ENCODE measurements around the gene GATA6.

Gene GATA6

GRCh38 chr18:22149710-22150109 lies 19.7 kb upstream of the GATA6 start:
- no peak overlapping the region for H3K9ac ChIP-seq (ENCODE audit: low read depth, low read length)
- H3K79me2 ChIP-seq (ENCODE audit: insufficient read depth, low read length) = no peaks in the 10 kb centered on the region
- H2AFZ ChIP-seq (ENCODE audit: low read depth, low read length) = no peak overlapping the region
- no peak overlapping the region for H3K4me2 ChIP-seq (ENCODE audit: insufficient read depth, low read length)
- H3K36me3 ChIP-seq (ENCODE audit: insufficient read depth, low read length) = no peaks in the 10 kb centered on the region
- no peaks in the 10 kb centered on the region for H3K4me1 ChIP-seq (ENCODE audit: insufficient read depth, low read length)
- H3K27me3 ChIP-seq (ENCODE audit: insufficient read depth, low read length, poor library complexity) = peaks cover 5% of the 10 kb centered on the region
- ATAC-seq (ENCODE audit: insufficient read depth, low read depth) = no peak
- no peaks in the 10 kb centered on the region for H4K20me1 ChIP-seq (ENCODE audit: insufficient read depth, low read length)
- H3K9me3 ChIP-seq (ENCODE audit: insufficient read depth, low read length, severe bottlenecking) = no peaks in the 10 kb centered on the region
- H3K27ac ChIP-seq (ENCODE audit: low read length) = no peak overlapping the region
- no peak for TF ChIP-seq EZH2 (IDR thresholded peaks at IDR 0.05; ENCODE audit: borderline replicate concordance, low read depth, low read length, severe bottlenecking)
- TF ChIP-seq, protein P1, sequence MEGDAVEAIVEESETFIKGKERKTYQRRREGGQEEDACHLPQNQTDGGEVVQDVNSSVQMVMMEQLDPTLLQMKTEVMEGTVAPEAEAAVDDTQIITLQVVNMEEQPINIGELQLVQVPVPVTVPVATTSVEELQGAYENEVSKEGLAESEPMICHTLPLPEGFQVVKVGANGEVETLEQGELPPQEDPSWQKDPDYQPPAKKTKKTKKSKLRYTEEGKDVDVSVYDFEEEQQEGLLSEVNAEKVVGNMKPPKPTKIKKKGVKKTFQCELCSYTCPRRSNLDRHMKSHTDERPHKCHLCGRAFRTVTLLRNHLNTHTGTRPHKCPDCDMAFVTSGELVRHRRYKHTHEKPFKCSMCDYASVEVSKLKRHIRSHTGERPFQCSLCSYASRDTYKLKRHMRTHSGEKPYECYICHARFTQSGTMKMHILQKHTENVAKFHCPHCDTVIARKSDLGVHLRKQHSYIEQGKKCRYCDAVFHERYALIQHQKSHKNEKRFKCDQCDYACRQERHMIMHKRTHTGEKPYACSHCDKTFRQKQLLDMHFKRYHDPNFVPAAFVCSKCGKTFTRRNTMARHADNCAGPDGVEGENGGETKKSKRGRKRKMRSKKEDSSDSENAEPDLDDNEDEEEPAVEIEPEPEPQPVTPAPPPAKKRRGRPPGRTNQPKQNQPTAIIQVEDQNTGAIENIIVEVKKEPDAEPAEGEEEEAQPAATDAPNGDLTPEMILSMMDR (IDR thresholded peaks at IDR 0.05; ENCODE audit: borderline replicate concordance, extremely low read depth, low read length, poor library complexity, severe bottlenecking) = no peak
- no peak overlapping the region for H3K4me3 ChIP-seq (ENCODE audit: low read depth in 1 of 2, low read length in 2 of 2)
- DNase-seq = no peak

GRCh38 chr18:22152093-22152492 lies 17.3 kb upstream of the GATA6 start:
- ATAC-seq (ENCODE audit: insufficient read depth, low read depth) (no peak), DNase-seq (no peak)
- Histone ChIP-seq H3K27ac (ENCODE audit: low read length) (no peak overlapping the region), H3K9me3 (ENCODE audit: insufficient read depth, low read length, severe bottlenecking) (no peaks in the 10 kb centered on the region), H2AFZ (ENCODE audit: low read depth, low read length) (no peak overlapping the region), H3K79me2 (ENCODE audit: insufficient read depth, low read length) (no peaks in the 10 kb centered on the region), H3K9ac (ENCODE audit: low read depth, low read length) (no peak overlapping the region), H3K4me3 (ENCODE audit: low read depth in 1 of 2, low read length in 2 of 2) (no peak overlapping the region), H4K20me1 (ENCODE audit: insufficient read depth, low read length) (no peaks in the 10 kb centered on the region), H3K4me2 (ENCODE audit: insufficient read depth, low read length) (no peak overlapping the region), H3K4me1 (ENCODE audit: insufficient read depth, low read length) (no peaks in the 10 kb centered on the region), H3K36me3 (ENCODE audit: insufficient read depth, low read length) (no peaks in the 10 kb centered on the region), H3K27me3 (ENCODE audit: insufficient read depth, low read length, poor library complexity) (peaks cover 4% of the 10 kb centered on the region)
- no peak for TF ChIP-seq EZH2 (IDR thresholded peaks at IDR 0.05; ENCODE audit: borderline replicate concordance, low read depth, low read length, severe bottlenecking)
- TF ChIP-seq, protein P1 (IDR thresholded peaks at IDR 0.05; ENCODE audit: borderline replicate concordance, extremely low read depth, low read length, poor library complexity, severe bottlenecking) = no peak

DNA sequence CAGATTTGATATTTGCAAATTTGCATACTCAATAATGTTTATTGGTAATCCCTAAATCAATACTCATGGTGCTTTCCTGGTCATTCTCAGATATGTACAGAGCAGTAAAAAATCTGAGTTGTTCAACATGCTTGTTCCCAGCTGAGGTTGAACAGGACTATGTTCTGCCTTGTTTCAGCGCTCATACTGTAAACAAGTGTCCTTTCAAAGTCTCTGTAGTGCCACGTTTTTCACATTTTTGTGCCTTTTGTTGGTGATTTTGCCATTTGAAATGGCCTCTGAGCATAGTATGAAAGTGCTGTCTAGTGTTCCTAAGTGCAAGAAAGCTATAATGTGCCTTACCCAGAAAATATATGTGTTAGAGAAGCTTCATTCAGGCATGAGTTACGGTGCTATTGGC lies 16.0 kb upstream of the GATA6 start:
- Histone ChIP-seq H2AFZ (ENCODE audit: low read depth, low read length) (no peak overlapping the region), H3K9ac (ENCODE audit: low read depth, low read length) (no peak overlapping the region), H3K36me3 (ENCODE audit: insufficient read depth, low read length) (no peaks in the 10 kb centered on the region), H3K4me3 (ENCODE audit: low read depth in 1 of 2, low read length in 2 of 2) (no peak overlapping the region), H3K27ac (ENCODE audit: low read length) (no peak overlapping the region), H3K4me2 (ENCODE audit: insufficient read depth, low read length) (no peak overlapping the region), H3K79me2 (ENCODE audit: insufficient read depth, low read length) (no peaks in the 10 kb centered on the region), H3K27me3 (ENCODE audit: insufficient read depth, low read length, poor library complexity) (peaks cover 4% of the 10 kb centered on the region), H3K4me1 (ENCODE audit: insufficient read depth, low read length) (no peaks in the 10 kb centered on the region), H3K9me3 (ENCODE audit: insufficient read depth, low read length, severe bottlenecking) (no peaks in the 10 kb centered on the region), H4K20me1 (ENCODE audit: insufficient read depth, low read length) (no peaks in the 10 kb centered on the region)
- no peak for TF ChIP-seq EZH2 (IDR thresholded peaks at IDR 0.05; ENCODE audit: borderline replicate concordance, low read depth, low read length, severe bottlenecking)
- TF ChIP-seq, protein P1 (IDR thresholded peaks at IDR 0.05; ENCODE audit: borderline replicate concordance, extremely low read depth, low read length, poor library complexity, severe bottlenecking) = no peak
- DNase-seq (no peak), ATAC-seq (ENCODE audit: insufficient read depth, low read depth) (no peak)

GRCh38 chr18:22155584-22155983 lies 13.8 kb upstream of the GATA6 start:
- TF ChIP-seq, protein P1 (IDR thresholded peaks at IDR 0.05; ENCODE audit: borderline replicate concordance, extremely low read depth, low read length, poor library complexity, severe bottlenecking) = no peak
- no peak for TF ChIP-seq EZH2 (IDR thresholded peaks at IDR 0.05; ENCODE audit: borderline replicate concordance, low read depth, low read length, severe bottlenecking)
- H3K9ac ChIP-seq (ENCODE audit: low read depth, low read length) = no peak overlapping the region
- no peaks in the 10 kb centered on the region for H4K20me1 ChIP-seq (ENCODE audit: insufficient read depth, low read length)
- H3K4me2 ChIP-seq (ENCODE audit: insufficient read depth, low read length) = no peak overlapping the region
- no peak overlapping the region for H3K4me3 ChIP-seq (ENCODE audit: low read depth in 1 of 2, low read length in 2 of 2)
- no peaks in the 10 kb centered on the region for H3K36me3 ChIP-seq (ENCODE audit: insufficient read depth, low read length)
- no peak for ATAC-seq (ENCODE audit: insufficient read depth, low read depth)
- peaks cover 4% of the 10 kb centered on the region for H3K27me3 ChIP-seq (ENCODE audit: insufficient read depth, low read length, poor library complexity)
- no peaks in the 10 kb centered on the region for H3K4me1 ChIP-seq (ENCODE audit: insufficient read depth, low read length)
- no peaks in the 10 kb centered on the region for H3K9me3 ChIP-seq (ENCODE audit: insufficient read depth, low read length, severe bottlenecking)
- H2AFZ ChIP-seq (ENCODE audit: low read depth, low read length) = no peak overlapping the region
- no peak overlapping the region for H3K27ac ChIP-seq (ENCODE audit: low read length)
- H3K79me2 ChIP-seq (ENCODE audit: insufficient read depth, low read length) = no peaks in the 10 kb centered on the region
- DNase-seq = no peak
